ENCODE measurements around the gene GALK2.
"Not testable (repeated sequence)": the region's sequence is repeated elsewhere in the genome, so short reads cannot be mapped to it uniquely, and the experiment has no call there.

GALK2 gene

GRCh38 chr15:49330166-49330565 lies 160.1 kb downstream of the GALK2 start:
- no peak for DNase-seq (ENCODE audit: low read depth in 1 of 2, low spot score in 1 of 2)

- DNase-seq (ENCODE audit: low read depth in 1 of 2, low spot score in 1 of 2), result no peak
Observed at GRCh38 chr15:49331442-49331841, 161.4 kb downstream of the GALK2 start.

- DNase-seq (ENCODE audit: low read depth in 1 of 2, low spot score in 1 of 2), result no peak
Observed at GRCh38 chr15:49331951-49332350, 161.9 kb downstream of the GALK2 start.

- no peak for DNase-seq (ENCODE audit: low read depth in 1 of 2, low spot score in 1 of 2)
Observed at GRCh38 chr15:49339656-49340055, 169.6 kb downstream of the GALK2 start.

GRCh38 chr15:49343546-49343945 lies 173.5 kb downstream of the GALK2 start:
- DNase-seq (ENCODE audit: low read depth in 1 of 2, low spot score in 1 of 2), result no peak

- not testable (repeated sequence) for DNase-seq (ENCODE audit: low read depth in 1 of 2, low spot score in 1 of 2)
Observed at GRCh38 chr15:49354439-49354838, 184.4 kb downstream of the GALK2 start.

- no peak for DNase-seq (ENCODE audit: low read depth in 1 of 2, low spot score in 1 of 2)
Observed at GRCh38 chr15:49361370-49361769, 191.3 kb downstream of the GALK2 start.

- no peak for DNase-seq (ENCODE audit: low read depth in 1 of 2, low spot score in 1 of 2)
Observed at GRCh38 chr15:49366496-49366895, 196.4 kb downstream of the GALK2 start.

GRCh38 chr15:49370782-49371181 lies 200.7 kb downstream of the GALK2 start:
- no peak for DNase-seq (ENCODE audit: low read depth in 1 of 2, low spot score in 1 of 2)

GRCh38 chr15:49372366-49372765 lies 202.3 kb downstream of the GALK2 start:
- DNase-seq (ENCODE audit: low read depth in 1 of 2, low spot score in 1 of 2), result no peak

- no peak for DNase-seq (ENCODE audit: low read depth in 1 of 2, low spot score in 1 of 2)
Observed at GRCh38 chr15:49379996-49380395, 209.9 kb downstream of the GALK2 start.

GRCh38 chr15:49380912-49381311 lies 210.9 kb downstream of the GALK2 start:
- no peak for DNase-seq (ENCODE audit: low read depth in 1 of 2, low spot score in 1 of 2)

Data from activated CD4-positive, alpha-beta T cell treated with anti-CD3 and anti-CD28 coated beads, Interleukin-2, amount 50 U/mL, for 24 hours (primary cell).